ENCODE measurements around the gene MOB3B.

DNA sequence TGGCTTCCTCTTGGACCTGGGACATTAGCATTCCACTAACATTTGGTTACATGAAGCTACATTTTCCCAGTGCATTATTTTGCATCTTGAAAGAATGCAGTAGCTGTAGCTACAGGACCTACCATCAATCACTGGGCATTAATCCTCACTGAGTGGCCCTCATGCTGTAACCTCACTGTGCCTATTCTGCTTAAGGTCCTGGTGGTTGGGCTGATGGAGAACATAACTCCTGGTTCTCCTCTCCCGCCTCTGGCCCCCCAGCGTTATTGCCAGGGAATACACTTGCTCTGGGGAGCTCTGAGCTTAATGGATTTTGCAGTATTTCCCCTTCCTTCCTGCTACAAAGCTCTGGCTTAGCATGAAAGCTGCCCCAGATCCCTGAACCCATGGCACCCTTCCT, 121.1 kb downstream of the MOB3B start:
- TF ChIP-seq, protein P1, sequence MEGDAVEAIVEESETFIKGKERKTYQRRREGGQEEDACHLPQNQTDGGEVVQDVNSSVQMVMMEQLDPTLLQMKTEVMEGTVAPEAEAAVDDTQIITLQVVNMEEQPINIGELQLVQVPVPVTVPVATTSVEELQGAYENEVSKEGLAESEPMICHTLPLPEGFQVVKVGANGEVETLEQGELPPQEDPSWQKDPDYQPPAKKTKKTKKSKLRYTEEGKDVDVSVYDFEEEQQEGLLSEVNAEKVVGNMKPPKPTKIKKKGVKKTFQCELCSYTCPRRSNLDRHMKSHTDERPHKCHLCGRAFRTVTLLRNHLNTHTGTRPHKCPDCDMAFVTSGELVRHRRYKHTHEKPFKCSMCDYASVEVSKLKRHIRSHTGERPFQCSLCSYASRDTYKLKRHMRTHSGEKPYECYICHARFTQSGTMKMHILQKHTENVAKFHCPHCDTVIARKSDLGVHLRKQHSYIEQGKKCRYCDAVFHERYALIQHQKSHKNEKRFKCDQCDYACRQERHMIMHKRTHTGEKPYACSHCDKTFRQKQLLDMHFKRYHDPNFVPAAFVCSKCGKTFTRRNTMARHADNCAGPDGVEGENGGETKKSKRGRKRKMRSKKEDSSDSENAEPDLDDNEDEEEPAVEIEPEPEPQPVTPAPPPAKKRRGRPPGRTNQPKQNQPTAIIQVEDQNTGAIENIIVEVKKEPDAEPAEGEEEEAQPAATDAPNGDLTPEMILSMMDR (IDR thresholded peaks at IDR 0.05) = no peak
- TF ChIP-seq, protein P2, sequence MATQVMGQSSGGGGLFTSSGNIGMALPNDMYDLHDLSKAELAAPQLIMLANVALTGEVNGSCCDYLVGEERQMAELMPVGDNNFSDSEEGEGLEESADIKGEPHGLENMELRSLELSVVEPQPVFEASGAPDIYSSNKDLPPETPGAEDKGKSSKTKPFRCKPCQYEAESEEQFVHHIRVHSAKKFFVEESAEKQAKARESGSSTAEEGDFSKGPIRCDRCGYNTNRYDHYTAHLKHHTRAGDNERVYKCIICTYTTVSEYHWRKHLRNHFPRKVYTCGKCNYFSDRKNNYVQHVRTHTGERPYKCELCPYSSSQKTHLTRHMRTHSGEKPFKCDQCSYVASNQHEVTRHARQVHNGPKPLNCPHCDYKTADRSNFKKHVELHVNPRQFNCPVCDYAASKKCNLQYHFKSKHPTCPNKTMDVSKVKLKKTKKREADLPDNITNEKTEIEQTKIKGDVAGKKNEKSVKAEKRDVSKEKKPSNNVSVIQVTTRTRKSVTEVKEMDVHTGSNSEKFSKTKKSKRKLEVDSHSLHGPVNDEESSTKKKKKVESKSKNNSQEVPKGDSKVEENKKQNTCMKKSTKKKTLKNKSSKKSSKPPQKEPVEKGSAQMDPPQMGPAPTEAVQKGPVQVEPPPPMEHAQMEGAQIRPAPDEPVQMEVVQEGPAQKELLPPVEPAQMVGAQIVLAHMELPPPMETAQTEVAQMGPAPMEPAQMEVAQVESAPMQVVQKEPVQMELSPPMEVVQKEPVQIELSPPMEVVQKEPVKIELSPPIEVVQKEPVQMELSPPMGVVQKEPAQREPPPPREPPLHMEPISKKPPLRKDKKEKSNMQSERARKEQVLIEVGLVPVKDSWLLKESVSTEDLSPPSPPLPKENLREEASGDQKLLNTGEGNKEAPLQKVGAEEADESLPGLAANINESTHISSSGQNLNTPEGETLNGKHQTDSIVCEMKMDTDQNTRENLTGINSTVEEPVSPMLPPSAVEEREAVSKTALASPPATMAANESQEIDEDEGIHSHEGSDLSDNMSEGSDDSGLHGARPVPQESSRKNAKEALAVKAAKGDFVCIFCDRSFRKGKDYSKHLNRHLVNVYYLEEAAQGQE (IDR thresholded peaks at IDR 0.05; ENCODE audit: insufficient read depth in 1 of 2, low read depth in 2 of 2, low read length in 1 of 2) = no peak
- TF ChIP-seq SIN3A (IDR thresholded peaks at IDR 0.05; ENCODE audit: borderline replicate concordance, insufficient read depth, low read depth, low read length) = no peak
- no peak for TF ChIP-seq POLR2AphosphoS5 (IDR thresholded peaks at IDR 0.05; ENCODE audit: low read depth, low read length)

Measured in Panc1 (cell line).